GDM1 (cell line): Measurements from ENCODE around the gene FSTL4.

Experiments
- DNase-seq: peaks from one replicate; lab custom pipeline; 2025; lab: John Stamatoyannopoulos, UW

The FSTL4 gene

GRCh38 chr5:133241179-133242092 is 370.9 kb downstream of the FSTL4 start:
- no peak for DNase-seq

GRCh38 chr5:133240425-133241091 is 371.8 kb downstream of the FSTL4 start:
- DNase-seq: no peak

GRCh38 chr5:133238426-133239205 is 373.7 kb downstream of the FSTL4 start:
- no peak for DNase-seq

GRCh38 chr5:133236976-133237375 is 375.4 kb downstream of the FSTL4 start:
- DNase-seq: no peak

GRCh38 chr5:133236541-133236951 is 375.8 kb downstream of the FSTL4 start:
- DNase-seq: no peak

GRCh38 chr5:133235696-133236426 is 376.5 kb downstream of the FSTL4 start:
- DNase-seq: no peak

- DNase-seq: no peak
Observed at GRCh38 chr5:133234911-133235310, 377.4 kb downstream of the FSTL4 start.

GRCh38 chr5:133234273-133234672 is 378.1 kb downstream of the FSTL4 start:
- no peak for DNase-seq

GRCh38 chr5:133233616-133234015 is 378.7 kb downstream of the FSTL4 start:
- no peak for DNase-seq

- DNase-seq: no peak
Observed at GRCh38 chr5:133232911-133233310, 379.4 kb downstream of the FSTL4 start.

GRCh38 chr5:133232435-133232834 is 379.9 kb downstream of the FSTL4 start:
- no peak for DNase-seq

GRCh38 chr5:133232011-133232410 is 380.3 kb downstream of the FSTL4 start:
- DNase-seq: no peak

GRCh38 chr5:133230823-133231578 is 381.3 kb downstream of the FSTL4 start:
- no peak for DNase-seq

GRCh38 chr5:133229931-133230664 is 382.2 kb downstream of the FSTL4 start:
- DNase-seq: no peak

- no peak for DNase-seq
Observed at GRCh38 chr5:133228316-133228715, 384.0 kb downstream of the FSTL4 start.

GRCh38 chr5:133227897-133228296 is 384.4 kb downstream of the FSTL4 start:
- no peak for DNase-seq

- no peak for DNase-seq
Observed at GRCh38 chr5:133227082-133227481, 385.3 kb downstream of the FSTL4 start.

GRCh38 chr5:133226186-133226585 is 386.2 kb downstream of the FSTL4 start:
- no peak for DNase-seq

- DNase-seq: no peak
Observed at GRCh38 chr5:133225671-133226152, 386.6 kb downstream of the FSTL4 start.

GRCh38 chr5:133222979-133223378 is 389.4 kb downstream of the FSTL4 start:
- no peak for DNase-seq
